ENCODE results near the gene ADAMTSL1.

GRCh38 chr9:18847576-18848275, 373.8 kb downstream of the ADAMTSL1 start:
- no peak for TF ChIP-seq CTCF (IDR thresholded peaks at IDR 0.05; ENCODE audit: poor library complexity, severe bottlenecking)
- TF ChIP-seq POLR2AphosphoS5 (IDR thresholded peaks at IDR 0.05) = no peak

All from neural cell (in vitro differentiated cells).